GM19328 (cell line): ENCODE data around the gene UMODL1.

ENCODE experiments used
- ATAC-seq: cut with Tn5 transposase; IDR thresholded peaks from one replicate; pipeline ENCODE4 v1.9.1; 2021; ENCODE audit warnings: mild to moderate bottlenecking, moderate library complexity; ENCODE audit not compliant: unreplicated experiment

Gene UMODL1

GRCh38 chr21:42095581-42095980 is 24.5 kb downstream of the UMODL1 start:
- no peak for ATAC-seq

GRCh38 chr21:42096566-42096965 is 25.4 kb downstream of the UMODL1 start:
- no peak for ATAC-seq

- no peak for ATAC-seq
Measured at GRCh38 chr21:42097274-42097673, 26.2 kb downstream of the UMODL1 start.

- no peak for ATAC-seq
Measured at GRCh38 chr21:42097860-42098454, 26.8 kb downstream of the UMODL1 start.

- no peak for ATAC-seq
Measured at GRCh38 chr21:42098957-42099505, 27.9 kb downstream of the UMODL1 start.

- ATAC-seq = no peak
Measured at GRCh38 chr21:42101246-42101645, 30.1 kb downstream of the UMODL1 start.

- no peak for ATAC-seq
Measured at GRCh38 chr21:42102076-42102475, 31.0 kb downstream of the UMODL1 start.

- ATAC-seq = no peak
Measured at GRCh38 chr21:42102526-42102925, 31.4 kb downstream of the UMODL1 start.

- no peak for ATAC-seq
Measured at GRCh38 chr21:42102991-42103390, 31.9 kb downstream of the UMODL1 start.

- ATAC-seq = no peak
Measured at GRCh38 chr21:42103843-42104242, 32.7 kb downstream of the UMODL1 start.

GRCh38 chr21:42105476-42106315 is 34.6 kb downstream of the UMODL1 start:
- ATAC-seq = no peak

- ATAC-seq = no peak
Measured at GRCh38 chr21:42106425-42106824, 35.3 kb downstream of the UMODL1 start.

- ATAC-seq = peak; percentile 21
Measured at GRCh38 chr21:42107177-42107880, 36.2 kb downstream of the UMODL1 start.

GRCh38 chr21:42107881-42108553 is 36.9 kb downstream of the UMODL1 start:
- peak; percentile 87 for ATAC-seq

- ATAC-seq = no peak
Measured at GRCh38 chr21:42108554-42109340, 37.6 kb downstream of the UMODL1 start.

GRCh38 chr21:42109473-42109872 is 38.4 kb downstream of the UMODL1 start:
- no peak for ATAC-seq

GRCh38 chr21:42109873-42110525 is 38.9 kb downstream of the UMODL1 start:
- ATAC-seq = no peak

- ATAC-seq = no peak
Measured at GRCh38 chr21:42110691-42111469, 39.8 kb downstream of the UMODL1 start.

- ATAC-seq = no peak
Measured at GRCh38 chr21:42111470-42111743, 40.3 kb downstream of the UMODL1 start.
